ENCODE data around the gene SLC2A9. TPM values are rescaled to one million over a fixed set of nuclear protein-coding genes. Genes with fewer than 3 reads are reported as not detected.
A peak's percentile ranks its signal among the peaks of the same experiment; 100 is the strongest.

The SLC2A9 gene
- total and polyA plus RNA-seq, 2 of the 13 experiments (the other 11 are each of a cell fraction or from before 2014, with no cell fraction given) = 36.2 to 42.3 TPM

GRCh38 chr4:10022346-10023049, 1.2 kb upstream of the SLC2A9 start:
- no peak for DNase-seq (ENCODE audit: low spot score)
- Histone ChIP-seq H2AFZ (ENCODE audit: low read length) (no peak overlapping the region), H3K79me2 (ENCODE audit: insufficient read depth, low read length) (peaks cover 35% of the 10 kb centered on the region), H3K9me3 (ENCODE audit: low read length) (no peaks in the 10 kb centered on the region), H4K20me1 (ENCODE audit: insufficient read depth, low read length) (no peaks in the 10 kb centered on the region), H3K36me3 (replicated peaks in 1 of 2; ENCODE audit: control insufficient read depth in 1 of 2, insufficient read depth in 2 of 2, low read length in 2 of 2) (peaks cover 1 to 11% of the 10 kb centered on the region in 2 experiments; a peak in 1 of 5 replicates), H3K4me1 (ENCODE audit: insufficient read depth, low read length) (peaks cover 96% of the 10 kb centered on the region), H3K9ac (ENCODE audit: insufficient read depth, low read depth, low read length) (peak overlapping the region; percentile 82; the same call in 1 of the 2 replicates), H3K4me3 (replicated peaks in 1 of 3; ENCODE audit: insufficient read depth in 1 of 3, low read depth in 2 of 3, low read length in 3 of 3) (no peak overlapping the region), H3K27me3 (ENCODE audit: control insufficient read depth in 1 of 2, insufficient read depth in 2 of 2, low read length in 2 of 2) (no peaks in the 10 kb centered on the region), H3K4me2 (ENCODE audit: low read depth, low read length) (peak overlapping the region; percentile 85; the same call in 1 of the 2 replicates), H3K27ac (ENCODE audit: extremely low read length, insufficient read depth, low read length) (peak overlapping the region; percentile 89)
- CTCF ChIA-PET (ENCODE audit: low intra/inter-chr PET ratio, low total read pairs) = no interaction called here
- FAIRE-seq = no peak
- BruUV-seq (replicated peaks) = no TSS peak
- intact Hi-C loops (cut with micrococcal nuclease; ENCODE audit: unreplicated experiment) (no loop called here), in situ Hi-C loops (cut with HindIII; ENCODE audit: extremely low pct_ligation_motif_present, low pct_unique_long_range_greater_than_20kb) (no loop called here)
- POLR2A ChIA-PET = interaction anchor here (1.4 to 2.1 kb wide), 2 partner anchors 9 to 94 kb away, joined by 5 to 11 read pairs; partner anchors contain the start of gene WDR1
- WGBS (ENCODE audit: low lambda C conversion rate) = 90% methylated on average over 14 of the region's 14 CpGs
- ATAC-seq = no peak
- TF ChIP-seq ZNF687 (CRISPR knock-in tag; IDR thresholded peaks at IDR 0.05) (peak; percentile 36), ZBTB38 (CRISPR knock-in tag; IDR thresholded peaks at IDR 0.05) (peak; percentile 46; the same call in 1 of the 2 replicates), PATZ1 (CRISPR knock-in tag; IDR thresholded peaks at IDR 0.05) (no peak), ZNF274 (CRISPR knock-in tag; IDR thresholded peaks at IDR 0.05) (0 out of 2 replicates have a peak, but pooled peaks have one; percentile 39), ZNF317 (CRISPR knock-in tag; IDR thresholded peaks at IDR 0.05) (0 out of 2 replicates have a peak, but pooled peaks have one; percentile 44)

Measured in HepG2 (cell line).